HG02973 (cell line): ENCODE data around the gene TTLL10.

Source experiments
- ATAC-seq: cut with Tn5 transposase; IDR thresholded peaks from one replicate; pipeline ENCODE4 v1.9.1; 2021; ENCODE audit warnings: moderate library complexity; ENCODE audit not compliant: unreplicated experiment

Gene TTLL10, protein sequence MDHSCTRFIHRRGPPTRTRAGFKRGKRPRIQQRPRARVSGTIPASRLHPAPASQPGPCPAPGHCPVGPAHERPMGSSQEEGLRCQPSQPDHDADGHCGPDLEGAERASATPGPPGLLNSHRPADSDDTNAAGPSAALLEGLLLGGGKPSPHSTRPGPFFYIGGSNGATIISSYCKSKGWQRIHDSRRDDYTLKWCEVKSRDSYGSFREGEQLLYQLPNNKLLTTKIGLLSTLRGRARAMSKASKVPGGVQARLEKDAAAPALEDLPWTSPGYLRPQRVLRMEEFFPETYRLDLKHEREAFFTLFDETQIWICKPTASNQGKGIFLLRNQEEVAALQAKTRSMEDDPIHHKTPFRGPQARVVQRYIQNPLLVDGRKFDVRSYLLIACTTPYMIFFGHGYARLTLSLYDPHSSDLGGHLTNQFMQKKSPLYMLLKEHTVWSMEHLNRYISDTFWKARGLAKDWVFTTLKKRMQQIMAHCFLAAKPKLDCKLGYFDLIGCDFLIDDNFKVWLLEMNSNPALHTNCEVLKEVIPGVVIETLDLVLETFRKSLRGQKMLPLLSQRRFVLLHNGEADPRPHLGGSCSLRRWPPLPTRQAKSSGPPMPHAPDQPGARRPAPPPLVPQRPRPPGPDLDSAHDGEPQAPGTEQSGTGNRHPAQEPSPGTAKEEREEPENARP

DNA sequence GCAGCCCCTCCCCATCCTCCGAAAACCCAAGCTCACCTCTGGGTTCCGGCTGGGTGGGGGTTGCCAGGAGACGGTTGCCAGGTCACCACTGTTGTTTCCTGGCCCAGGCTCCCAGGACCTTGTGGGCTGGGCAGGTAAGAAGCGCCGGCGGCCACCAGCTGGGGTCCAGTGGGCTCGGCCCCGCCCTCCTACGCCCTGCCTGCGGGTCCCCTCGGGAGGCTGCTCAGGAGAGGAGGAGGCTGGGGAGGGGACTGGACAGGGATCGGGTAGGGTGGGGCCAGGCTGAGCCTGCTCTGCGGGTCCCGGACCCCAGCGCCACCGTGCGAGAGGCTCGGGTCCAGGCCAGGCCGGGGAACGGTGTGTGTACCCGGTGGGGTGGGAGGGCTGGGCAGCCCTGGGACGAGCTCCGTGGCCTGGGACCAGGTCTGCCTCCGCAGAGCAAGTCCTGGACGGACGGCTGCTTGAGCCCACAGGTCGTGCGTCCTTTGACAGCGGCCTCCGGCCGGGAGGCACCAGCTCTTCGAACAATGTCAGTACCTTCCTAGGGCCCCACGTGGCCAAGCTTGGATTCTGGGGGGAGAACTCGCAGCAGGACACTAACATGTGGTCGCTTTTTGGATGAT, at the start of gene TTLL10:
Gene TTLL10, plus strand, starts transcription at position 88 of the 623 bp plus-strand sequence. CDS start 5,336 bp downstream, outside the sequence.
- ATAC-seq = no peak

DNA sequence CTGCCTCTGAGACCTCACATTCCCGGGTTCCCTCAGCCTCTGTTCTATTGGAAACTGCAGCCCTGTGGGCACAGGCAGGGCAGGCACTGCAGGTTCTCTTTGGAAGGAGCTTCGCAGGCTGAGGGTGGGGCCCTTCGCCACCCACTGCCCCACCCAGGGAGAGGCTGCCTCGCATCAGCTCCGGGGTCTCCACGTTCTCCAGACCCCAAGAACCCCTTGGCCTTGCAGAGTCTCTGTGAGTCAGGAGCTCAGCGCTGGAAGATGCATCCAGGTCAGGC, 49.2 kb upstream of the TTLL10 start:
- ATAC-seq = no peak

DNA sequence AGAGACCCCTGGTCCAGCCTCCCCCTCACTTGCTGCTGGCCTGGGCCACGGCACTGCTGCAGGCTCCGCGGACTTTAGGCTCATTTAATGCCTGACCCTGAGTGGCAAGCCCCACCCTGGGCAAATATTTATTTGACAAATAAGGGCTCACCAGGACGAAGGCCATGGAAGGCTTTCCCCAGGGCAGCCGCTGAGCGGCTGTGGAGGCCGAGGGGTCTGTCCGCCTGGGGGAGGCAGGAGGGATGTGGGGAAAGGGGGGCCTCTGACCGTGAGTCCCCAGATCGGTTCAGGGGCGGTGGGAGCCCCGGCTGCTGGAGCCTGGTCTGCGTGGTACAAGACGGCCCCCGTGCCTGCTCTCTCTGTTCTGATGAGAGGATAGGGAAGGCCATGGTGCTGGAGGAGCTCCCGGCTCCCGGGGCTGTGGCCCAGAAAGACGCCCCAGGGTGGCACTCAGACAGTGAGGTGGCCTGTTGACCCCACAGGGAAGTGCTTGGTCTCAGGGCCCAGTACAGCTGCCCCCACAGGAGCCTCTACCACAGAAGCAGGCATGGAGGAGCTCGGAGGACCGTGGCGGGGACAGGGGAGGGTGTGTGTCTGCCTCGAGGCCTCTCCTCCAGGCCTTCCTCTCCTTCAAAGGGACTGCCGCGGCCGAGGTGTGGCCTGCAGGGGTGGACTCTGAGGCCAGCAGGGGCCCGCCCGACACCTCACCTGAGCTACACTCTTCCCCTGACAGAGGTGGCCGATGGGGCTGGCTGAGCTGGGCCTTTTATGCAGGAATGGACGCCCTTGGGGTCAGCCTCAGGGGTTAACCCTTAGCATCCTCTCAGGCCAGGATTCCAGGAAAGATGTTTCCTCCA, 48.7 kb upstream of the TTLL10 start:
- no peak for ATAC-seq

DNA sequence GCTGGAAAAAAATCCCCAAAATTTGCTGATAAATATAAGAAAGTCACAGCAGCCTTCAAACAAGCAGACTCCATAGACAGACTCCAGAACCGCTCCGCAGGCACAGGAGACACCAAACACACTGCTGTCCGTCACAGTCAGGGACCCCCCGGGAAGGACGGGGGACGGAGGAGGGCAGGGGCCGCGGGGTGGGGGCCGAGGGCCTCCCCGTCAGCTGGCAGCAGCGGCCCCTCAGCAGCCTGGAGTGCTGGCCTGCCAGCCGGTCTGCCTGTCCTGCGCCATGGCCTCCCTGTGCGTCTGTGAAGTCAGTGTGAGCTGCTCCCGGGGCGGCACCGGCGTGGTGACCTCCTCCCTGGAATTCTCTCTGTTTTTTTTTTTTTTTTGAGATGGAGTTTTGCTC, 47.7 kb upstream of the TTLL10 start:
- ATAC-seq = no peak

DNA sequence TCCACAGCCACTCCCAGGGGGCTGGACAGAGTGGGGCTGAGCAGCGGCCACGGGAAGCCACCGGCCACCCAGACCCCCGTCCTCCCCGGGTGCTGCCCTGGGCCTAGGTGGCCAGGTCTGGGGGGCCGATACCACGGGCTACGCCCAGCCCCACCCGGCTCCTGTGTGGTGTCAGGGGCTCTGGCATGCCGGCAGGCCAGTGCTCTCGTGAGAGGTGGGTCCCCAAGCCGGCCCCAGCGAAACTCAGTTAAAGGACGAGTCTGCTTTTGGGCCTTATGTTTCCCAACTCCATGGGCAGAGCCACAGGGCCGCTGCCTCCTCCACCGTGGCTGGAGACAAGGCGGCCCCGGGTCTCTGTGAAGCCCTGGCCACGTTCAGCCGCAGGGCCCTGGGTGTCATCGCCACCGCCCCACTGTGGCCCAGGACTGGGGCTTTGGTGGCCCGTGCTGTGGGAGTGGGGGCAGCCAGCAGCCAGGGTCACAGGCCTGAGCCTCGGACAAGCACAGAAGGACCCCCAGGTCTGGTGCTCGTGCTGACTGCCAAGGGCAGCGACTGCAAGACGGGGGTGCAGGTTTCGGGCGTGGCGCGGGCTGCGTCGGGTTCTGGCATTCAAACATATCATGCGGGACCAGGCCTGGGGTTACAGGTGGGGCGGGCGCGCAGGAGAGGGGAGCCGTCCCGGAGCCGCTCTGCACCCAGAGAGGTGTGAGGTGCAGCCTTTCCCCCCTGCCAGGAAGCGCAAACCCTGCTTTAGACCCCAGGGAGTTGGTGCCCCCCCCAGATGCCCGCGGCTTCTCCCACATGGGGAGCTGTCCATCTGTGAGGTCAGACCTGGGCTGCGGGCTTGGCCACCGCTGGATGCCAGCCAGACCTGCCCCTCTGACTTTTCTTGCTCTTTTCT, 45.9 kb upstream of the TTLL10 start:
- ATAC-seq = no peak

DNA sequence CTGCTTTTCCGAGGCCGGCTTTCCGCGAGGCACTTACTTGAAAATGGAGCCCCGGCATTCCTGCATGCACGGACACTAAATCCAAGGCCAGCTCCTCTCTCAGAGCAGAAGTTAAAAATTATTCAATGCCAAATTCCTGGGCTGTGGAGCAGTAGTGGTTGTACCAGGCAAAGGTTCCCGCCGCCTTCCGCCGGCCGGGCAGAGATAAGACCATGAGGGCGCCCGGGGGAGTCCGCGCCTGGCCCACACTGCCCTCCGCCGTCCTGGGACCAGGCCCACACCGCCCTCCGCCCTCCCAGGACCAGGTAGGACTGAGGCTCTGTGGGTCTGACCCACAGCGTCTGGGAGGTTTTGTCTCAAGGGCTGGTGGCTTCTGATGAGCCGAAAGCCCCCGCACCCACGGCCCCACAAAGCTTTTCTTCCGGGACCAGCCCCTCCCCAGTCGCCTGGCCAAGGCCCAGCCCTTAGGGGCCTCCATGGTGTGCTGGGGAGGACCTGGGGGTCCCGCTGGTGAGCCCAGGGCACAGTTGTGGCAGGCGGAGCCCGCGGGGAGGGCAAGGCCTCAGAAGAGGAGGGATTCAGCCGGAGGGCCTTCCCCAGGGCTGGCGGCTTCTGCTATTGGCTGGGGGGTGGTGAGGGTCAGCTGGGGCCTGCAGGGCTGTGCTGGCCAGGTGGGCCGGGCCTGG, 45.1 kb upstream of the TTLL10 start:
- no peak for ATAC-seq

DNA sequence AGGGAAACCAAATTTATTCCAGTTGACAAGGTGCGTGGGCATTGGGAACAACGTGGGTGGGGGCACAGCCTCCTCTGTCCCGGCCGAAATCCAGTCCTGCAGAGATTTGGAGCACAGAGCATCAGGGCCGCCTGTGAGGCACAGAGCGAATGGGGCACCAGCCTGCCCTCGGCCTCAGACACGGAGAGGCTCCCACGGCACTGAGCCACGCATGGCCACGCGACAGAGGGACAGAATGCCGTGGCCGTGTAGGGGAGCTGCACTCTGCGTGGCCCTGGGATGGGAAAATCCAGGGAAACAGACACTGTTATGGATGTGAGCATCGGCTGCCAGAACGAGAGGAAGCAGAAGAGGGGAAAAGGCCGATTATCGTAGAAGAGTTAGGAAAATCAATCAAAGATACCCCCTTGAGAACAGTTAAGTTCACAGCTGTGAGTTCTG, 44.3 kb upstream of the TTLL10 start:
- ATAC-seq = no peak

DNA sequence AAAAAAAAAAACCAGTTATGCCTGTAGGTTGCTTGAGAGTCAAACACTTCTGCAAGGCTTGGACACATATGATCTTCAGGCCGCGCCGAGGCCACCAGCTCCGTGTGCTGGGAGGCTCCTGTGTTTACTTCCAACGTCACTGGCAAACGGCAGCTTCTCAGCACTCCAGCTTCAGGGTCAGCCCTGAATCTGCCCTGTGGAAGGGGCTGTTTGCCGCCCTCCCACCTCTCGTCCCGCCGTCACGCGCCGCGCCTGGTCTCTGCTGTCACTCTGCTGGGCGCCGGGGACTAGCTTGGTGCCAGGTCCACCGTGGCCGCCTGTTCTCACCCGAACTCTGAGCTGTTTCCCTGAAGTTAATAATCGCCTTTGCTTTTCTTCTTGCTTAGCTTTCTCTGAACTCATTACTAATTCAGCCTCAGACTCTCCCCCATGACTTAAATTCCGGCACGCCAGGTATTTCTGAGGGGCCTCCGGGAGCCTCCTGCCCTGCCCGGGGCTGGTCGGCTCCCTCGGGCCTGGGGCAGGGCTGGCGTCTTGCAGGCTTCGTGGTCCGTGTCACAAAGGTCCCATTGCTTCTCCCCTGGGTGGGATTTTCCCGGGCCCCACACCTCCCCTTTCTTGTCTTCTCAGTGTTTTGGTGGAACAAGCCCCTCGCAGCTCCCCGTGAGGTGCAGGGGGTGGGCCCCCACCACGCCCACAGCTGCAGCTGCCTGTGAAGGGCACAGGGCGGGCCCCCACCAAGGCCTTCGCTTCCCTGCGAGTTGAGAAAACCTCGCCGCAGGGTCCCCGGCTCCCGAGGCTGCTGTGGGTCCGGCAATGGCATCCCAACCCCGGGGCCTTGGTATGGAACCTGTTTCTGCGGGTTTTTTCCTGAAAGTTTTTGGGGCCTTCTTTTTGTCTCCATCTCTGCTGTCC, 43.2 kb upstream of the TTLL10 start:
- ATAC-seq = no peak

DNA sequence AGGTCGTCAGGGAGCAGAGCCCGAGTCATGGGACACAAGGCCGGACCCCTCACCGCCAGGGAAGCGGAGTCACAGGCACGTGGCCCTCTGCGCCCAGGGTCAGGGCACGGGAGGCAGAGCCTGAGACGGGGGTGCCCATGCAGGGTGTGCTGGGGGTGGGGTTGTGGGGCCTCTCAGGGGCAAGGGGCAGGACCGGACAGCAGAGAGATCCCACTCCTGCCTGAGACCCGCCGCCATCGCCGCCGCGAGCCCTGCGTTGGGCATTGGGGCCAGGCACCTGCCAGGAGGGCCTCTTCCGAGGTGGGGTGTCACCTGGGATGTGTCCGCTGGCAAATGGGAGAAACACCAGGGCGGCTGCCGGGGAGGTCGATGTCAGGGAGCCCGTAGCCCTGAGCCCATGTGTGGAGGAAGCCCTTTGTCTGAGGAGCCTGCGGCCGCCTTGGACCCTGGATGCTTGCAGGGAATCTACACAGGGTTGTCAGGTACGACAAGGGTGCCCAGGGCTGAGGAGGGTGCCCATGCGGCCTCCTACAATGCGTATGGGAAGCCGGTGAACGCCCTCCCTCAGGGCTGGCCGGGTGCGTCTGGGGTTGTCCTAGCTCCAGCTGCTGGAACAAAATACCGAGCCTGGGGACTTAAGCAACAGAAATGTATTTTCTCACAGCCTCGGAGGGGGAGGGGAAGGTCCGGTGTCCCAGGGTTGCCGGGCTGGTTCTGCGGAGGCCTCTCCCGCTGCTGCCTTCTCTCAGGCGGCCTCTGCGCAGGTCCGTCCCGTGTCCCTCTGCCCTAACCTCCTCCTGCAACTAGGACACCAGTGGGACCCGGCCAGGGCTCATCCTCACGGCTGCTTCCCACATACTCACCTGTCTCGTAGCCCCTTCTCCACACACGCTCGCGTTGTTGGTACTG, 41.4 kb upstream of the TTLL10 start:
- ATAC-seq = no peak

DNA sequence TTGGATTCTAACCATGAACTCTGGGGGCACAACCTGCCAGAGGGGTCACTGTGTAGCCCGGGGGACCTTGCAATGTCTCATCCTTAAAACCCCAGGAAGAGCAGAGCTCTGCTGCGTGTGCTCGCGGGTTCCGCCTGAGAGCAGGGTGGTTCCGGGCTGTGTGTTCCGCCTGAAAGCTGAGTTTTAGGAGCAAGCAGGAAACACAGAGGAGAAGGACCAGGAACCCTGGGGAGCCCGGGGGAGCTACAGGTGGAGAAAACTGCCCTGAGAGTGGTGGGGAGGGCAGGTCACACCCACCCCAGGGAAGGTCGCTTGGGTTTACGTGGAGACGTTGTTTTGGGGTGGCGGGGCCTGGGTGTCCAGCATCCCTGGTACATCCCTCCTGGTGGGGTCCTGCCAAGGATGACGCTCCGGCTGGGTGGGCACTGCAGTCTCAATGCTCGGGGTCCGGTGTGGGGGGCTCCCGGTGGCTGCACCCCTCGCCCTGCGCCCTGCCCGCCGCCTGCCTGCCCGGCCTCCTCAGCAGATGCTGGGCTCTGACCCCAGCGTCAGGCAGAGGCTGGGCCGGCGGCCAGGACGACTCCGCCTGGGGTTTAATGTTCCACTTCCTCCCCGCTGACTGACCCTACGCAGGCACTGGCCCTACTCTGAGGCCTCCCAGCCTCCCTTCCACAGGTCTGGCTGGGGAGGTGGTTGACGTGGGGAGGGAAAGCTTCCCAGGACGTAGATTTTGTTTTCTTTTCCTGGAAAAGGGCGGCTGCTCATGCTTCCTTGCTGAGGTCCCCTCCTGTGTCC, 40.5 kb upstream of the TTLL10 start:
- no peak for ATAC-seq

DNA sequence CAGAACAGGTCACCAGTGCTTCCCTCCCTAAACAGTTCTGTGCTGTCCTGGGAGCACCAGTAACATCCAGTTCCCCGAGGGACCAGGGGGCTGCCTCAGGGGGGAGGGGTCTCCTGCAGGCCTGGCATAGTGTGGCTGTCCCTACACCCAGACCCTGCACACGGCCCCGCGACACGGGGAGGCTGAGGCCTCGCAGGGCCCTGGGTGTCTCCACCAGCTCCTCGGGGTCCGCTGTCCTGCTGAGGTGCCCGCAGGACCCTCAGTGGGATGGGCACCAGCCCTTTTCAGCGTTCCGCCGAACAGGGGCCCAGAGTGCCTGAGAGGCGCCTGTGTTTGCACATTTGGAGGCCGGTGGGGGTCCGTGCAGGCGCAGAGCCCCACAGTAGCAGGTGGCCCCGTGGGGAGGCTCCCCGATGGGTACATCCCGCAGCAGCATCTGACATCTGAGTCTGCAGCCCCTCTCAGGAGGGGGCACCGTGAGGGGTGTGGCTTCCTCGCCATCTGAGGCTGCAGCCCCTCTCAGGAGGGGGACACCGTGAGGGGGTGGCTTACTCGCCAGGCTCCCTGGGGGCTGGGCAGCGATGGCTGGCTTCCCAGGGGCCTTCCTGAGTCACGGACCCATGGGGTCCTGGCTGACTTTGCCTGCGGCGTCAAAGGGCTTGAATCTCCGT, 39.2 kb upstream of the TTLL10 start:
- ATAC-seq = no peak

DNA sequence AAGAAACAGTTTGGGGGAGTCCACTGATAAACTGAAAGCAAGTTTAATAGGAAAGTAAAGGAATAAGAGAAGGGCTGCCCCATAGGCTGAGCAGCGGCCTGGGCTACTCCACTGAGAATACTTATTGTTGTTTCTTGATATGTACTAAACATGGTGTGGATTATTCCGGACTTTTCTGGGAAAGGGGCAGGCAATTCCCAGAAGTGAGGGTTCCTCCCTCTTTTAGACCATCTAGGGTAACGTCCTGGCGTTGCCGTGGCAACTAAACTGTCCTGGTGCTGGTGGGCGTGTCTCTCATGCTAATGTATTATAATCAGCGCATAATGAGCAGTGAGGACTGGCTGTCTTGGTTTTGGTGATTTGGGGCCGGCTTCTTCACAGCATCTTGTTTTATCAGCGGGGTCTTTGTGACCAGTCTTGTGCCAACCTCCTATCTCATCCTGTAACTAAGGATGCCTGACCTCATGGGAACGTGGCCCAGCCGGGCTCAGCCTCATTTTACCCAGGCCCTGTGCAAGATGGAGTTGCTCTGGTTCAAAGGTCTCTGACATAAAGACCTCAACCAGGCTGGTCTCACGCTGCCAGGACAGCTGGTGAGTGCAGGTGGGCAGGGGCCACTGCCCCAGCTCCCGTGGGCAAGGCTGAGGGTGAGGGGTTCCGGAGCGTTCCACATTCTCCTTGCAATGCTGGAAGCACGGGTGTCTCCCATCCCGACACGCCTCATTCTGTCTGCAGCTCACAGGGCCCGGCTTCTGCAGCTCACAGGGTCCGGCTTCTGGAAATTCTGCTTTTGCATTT, 38.1 kb upstream of the TTLL10 start:
- ATAC-seq = no peak

DNA sequence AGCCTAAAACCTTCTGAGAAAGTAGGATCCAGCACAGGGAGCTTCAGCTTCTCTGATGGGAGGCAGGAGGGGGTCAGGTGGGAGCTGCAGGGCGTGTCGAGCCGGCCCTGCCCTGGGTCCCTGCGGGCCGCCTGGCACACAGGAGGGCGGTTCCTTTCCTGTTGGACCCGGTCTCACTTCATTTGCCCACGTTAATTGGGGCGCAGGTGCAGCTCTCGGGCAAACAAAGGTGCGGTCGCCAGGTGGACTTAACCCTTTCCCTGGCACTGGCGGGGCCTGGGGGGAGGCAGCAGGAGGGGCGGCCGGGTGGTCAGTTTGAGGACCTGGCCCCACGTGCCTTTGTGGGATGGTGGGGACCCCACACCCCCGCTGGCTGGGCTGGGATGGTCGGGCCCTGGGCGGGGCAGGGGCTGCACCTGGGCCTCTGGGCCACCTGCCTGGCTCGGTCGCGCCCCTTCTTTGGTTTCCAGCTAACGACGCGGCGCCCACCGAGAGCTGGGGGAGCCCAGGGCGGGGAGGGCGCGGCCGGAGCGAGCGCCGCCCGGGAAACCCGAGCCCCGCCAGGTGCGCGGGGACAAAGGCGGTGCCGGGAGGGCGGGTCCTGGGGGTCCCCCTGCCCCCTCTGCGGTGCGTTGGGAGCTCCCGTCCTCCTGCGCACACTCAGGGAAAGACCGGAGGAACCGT, 37.0 kb upstream of the TTLL10 start:
- ATAC-seq = no peak

DNA sequence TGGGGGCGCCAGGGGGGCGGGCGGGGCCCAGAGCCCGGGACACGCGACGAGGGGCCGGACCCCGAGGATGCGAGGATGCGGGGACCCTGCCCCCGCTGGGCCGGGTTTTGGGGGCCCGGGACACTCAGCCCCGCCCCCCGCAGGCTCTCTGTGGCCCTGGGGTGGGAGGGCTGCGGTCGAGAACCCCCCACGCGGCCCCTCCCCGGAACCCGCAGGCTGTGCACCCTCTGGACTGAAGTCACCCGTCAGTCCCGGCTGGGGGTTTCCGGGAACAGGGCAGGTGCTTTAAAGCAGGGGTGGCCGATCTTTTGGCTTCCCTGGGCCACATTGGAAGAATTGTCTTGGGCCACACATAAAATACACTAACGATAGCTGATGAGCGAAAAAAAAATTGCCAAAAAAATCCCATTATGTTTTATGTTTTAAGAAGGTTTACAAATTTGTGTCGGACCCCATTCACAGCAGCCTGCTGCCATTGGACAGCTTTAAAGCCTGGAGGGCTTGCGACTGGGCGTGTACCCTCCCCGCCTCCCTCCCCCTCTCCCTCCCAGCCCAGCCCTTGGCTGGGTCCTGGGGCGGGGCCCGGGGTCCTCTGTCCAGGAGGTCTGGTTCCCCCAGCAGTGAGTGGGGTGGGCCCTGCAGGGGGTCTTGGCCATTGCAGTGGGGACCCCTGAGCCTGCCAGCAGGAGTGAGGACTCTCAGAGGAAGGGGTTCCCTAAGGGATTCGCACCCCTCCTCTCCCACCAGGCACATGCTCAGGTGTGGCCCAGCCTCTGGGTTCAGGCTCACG, 36.2 kb upstream of the TTLL10 start:
- ATAC-seq = no peak
